HS-27A (cell line): ENCODE measurements around the gene ARL2.
"Not testable (repeated sequence)": the region's sequence is repeated elsewhere in the genome, so short reads cannot be mapped to it uniquely, and the experiment has no call there.

Experiments
- DNase-seq: peaks from one replicate; pipeline ENCODE4 v3.0.0-alpha.2; 2012; ENCODE audit warnings: low read depth, missing footprints

ARL2 gene

GRCh38 chr11:65008016-65008415, 5.9 kb upstream of the ARL2 start:
- DNase-seq, result no peak

DNA sequence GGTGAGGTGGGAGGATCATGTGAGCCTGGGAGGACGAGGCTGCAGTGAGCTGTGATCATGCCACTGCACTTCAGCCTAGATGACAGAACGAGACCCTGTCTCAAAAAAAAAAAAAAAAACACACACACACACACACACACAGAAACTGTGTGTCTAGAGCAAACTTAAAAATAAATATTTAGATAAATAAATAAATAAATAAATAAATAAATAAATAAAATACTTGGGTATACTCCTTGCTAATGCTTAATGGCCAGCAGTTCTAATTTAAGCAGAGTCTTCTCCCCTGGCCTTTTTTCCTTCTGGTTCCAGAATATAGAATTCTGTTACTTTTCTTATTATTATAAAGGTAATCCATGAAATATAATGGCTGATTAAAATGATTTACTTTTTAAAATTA, 5.1 kb upstream of the ARL2 start:
- DNase-seq, result no peak

- DNase-seq, result peak; percentile 79
Measured at GRCh38 chr11:65013130-65013887, 651 bp upstream of the ARL2 start.

GRCh38 chr11:65014726-65015227, 817 bp downstream of the ARL2 start:
- no peak for DNase-seq

GRCh38 chr11:65016705-65017104, 2.7 kb downstream of the ARL2 start:
- DNase-seq, result no peak

DNA sequence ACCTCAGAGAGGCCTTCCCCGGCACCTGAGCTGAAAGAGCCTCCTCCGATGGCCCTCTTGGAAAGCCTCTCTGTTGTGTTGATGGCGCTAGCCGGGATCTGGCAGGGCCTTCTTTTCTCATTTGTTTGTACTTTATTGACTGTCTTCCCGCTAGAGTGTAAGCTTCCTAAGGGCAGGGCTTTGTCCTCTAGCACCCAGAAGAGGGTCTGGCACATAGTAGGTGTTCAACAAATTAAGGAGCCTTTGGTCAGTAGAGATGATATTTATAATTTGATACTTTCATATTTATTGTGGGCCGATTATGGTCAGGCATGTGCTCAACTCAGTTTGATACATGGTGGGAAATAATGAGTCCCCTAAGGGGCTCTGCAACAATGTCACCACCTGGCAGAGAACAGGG, 4.0 kb downstream of the ARL2 start:
- no peak for DNase-seq

DNA sequence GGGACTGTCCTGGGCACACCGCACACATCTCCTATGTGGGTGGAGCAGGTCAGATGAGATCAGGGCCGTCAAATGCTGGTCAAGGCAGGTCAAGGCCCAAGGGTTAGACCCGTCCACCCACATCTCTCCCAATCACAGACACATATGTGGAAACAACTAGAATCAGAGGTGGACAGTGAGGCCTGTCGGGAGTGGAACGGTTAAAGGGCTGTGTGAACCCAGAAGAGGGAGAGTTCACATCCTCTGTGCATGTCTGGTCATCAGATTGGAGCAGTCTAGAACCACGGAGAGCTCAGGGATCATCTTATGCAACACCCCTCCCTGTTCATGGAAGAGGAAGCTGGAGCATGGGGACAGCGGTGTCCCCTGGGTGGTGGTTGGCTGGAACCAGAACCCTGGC, 5.9 kb downstream of the ARL2 start:
- no peak for DNase-seq

DNA sequence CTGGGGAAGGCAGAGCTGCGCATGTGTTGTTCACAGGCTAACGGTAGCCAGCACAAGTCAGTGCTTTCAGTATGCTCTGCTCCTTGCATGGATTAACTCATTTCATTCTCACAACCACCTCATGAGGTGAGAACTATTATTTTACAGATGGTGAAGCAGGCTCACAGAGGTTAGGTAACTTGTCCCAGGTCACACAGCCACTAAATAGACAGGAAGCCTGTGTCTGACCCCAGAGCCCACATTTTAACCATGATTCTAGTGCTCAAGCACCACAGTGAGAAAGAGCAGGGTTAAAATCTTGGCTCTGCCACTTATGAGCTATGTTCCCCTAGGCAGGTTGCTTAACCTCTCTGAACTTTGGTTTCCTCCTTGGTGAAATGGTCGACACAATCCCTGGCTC, 7.0 kb downstream of the ARL2 start:
- DNase-seq, result no peak

DNA sequence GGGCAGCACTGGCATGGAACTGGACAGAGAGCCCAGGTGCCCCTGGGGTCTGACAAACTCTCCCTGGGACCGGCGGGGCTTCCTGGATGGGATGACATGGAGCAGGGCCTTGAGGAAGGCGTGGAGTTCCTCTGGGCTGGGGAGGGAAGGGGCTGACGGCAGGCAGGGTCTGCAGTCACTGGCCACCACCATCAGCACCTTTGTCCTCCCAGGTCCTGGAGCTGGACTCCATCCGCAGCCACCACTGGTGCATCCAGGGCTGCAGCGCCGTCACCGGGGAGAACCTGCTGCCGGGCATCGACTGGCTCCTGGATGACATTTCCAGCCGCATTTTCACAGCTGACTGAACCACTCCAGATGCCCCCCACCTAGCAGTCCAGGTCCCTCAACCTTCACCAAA, 7.5 kb downstream of the ARL2 start:
- DNase-seq, result no peak

DNA sequence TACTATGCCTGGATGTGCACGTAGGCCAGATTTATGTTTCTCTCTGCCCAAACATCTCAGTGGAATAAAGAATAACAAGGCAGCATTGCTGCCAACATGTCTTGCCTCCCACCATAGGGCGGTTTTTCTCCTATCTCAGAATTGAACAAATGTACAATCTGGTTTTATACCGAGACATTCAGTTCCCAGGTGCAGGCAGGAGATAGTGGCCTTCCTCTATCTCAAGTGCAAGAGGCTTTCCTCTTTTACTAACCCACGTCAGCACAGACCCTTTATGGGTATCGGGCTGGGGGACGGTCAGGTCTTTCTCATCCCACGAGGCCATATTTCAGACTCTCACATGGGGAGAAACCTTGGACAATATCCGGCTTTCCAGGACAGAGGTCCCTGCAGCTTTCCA, 9.5 kb downstream of the ARL2 start:
- DNase-seq, result not testable (repeated sequence)

- DNase-seq, result no peak
Measured at GRCh38 chr11:65026810-65027209, 12.8 kb downstream of the ARL2 start.

DNA sequence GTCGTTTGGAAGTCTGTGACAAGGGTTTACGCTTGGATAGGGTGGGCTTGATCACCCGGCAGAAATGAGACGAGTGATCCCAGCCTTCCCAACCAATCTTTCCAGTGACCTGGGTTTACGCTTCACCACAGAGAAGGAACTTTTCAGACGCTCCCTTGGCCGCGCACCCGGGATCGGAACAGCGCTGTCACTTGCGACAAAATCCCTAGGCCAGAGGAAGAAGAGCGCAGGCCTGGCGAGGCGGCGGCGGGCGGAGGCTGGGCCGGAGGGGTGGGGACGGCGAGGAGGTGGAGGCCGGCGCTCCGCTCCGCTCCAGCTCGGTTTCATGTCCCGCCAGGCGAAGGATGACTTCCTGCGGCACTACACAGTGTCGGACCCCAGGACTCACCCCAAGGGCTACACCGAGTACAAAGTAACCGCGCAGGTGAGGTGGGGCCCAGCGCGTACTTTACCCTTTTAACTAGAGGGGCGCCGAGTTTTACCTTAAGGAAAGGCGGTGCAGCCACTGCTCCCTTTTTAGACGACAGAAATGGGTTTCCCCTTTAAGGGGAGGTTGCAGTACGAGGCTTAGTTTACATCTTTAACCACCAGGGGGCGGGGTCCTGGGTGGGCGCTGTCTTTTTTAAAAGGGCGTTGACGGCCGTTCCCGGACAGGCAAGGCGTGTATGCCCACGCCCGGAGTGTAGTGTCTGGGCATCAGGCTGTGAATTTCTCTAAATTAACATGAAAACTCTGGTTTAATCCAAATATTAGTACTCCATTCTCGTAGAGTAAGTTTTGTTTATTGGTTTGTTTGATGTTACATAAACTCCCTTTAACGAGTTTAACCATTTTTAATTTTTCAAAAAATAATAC, 13.5 kb downstream of the ARL2 start, which contains the start of gene SNX15:
TSS of gene SNX15 (plus strand) at position 227 of the 855 bp plus-strand sequence. CDS start at position 326, 99 bp downstream.
- peak; percentile 98 for DNase-seq

DNA sequence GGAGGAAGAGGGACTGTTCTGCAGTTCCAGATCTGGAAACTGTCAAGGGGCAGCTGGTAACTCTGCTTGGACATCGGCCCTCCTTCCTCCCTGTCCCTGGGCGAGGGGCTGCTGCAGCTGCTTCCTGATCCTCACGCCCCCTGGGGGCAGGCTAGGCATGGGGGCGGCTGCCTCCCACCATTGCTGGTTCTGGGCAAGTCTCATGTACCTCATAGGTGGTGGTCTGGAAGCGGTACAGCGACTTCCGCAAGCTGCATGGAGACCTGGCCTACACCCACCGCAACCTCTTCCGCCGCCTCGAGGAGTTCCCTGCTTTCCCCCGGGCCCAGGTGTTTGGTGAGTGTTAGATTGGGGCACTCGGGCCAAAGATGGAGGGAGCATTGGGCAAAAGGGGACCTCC, 18.3 kb downstream of the ARL2 start:
- no peak for DNase-seq

DNA sequence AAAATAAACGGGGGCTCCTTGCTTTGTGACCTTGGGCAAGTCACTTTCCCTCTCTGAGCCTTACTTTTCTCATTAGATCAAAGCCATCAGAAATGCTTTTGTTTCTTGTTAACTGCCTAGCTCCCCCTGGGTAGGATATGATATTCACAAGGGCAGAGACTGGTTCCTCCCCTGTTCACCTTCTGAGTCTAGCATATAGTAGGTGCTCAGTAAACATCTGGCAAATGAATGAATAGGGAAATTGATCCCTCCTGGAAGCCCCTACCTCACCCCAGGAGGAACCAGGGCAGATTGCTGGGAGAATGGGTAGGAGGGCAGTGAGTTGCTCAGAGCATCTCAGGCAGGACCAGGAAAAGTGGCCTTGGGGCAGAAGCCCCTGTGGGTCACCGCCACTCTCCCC, 20.5 kb downstream of the ARL2 start:
- no peak for DNase-seq

DNA sequence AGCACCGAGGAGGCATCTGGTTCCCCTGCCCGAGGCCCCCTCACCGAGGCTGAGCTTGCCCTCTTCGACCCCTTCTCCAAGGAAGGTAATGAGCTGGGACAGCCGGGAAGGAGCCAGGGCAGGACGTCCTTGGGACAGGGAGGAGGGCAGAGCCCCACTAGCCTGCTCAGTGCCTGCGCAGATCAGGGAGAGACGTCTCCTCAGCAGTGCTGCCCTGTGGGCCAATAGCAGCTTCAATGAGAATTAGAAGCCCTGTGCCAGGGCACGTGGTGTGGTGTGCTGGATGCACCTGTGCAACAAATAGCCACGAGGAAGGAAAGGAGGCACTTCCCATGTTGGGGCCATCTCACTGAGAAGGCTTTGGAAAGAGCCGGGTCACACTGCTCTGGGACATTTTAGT, 21.6 kb downstream of the ARL2 start:
- no peak for DNase-seq

DNA sequence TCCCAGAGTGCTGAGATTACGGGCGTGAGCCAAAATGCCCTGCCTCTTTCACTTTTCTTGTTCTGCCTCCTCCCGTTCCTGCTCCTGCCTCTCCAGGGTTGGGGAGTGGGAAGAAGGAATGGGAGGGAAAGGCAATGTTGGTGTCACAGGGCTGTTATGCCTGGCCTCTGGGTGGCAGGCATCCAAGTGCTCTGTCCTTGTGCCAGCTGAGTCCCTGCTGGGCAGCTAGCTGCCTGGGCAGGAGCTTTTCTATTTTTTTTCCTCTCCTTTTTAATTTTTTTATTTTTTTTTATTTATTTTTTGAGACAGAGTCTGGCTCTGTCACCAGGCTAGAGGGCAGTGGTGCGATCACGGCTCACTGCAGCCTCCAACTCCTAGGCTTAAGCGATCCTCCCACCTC, 23.0 kb downstream of the ARL2 start:
- no peak for DNase-seq

DNA sequence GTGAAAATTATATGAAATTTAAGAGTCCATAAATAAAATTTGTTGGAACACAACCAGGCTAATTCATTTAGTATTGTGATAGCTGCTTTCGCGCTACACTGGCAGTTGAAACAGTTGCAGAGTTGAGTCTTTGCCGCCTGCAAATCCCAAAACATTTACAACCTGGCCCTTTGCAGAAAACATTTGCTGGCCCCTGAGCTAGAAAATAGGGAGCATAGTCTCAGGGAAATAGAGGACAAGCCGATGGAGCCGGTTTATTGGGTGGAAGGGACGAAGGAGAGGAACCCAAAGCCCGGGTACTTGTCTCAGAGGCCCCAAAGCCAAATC, 26.5 kb downstream of the ARL2 start:
- DNase-seq, result no peak

GRCh38 chr11:65040847-65041622, 27.1 kb downstream of the ARL2 start, which contains the start of gene SAC3D1:
Gene SAC3D1, plus strand, starts transcription at chr11:65041210. Its CDS starts 83 bp downstream, at chr11:65041293.
- peak; percentile 91 for DNase-seq

DNA sequence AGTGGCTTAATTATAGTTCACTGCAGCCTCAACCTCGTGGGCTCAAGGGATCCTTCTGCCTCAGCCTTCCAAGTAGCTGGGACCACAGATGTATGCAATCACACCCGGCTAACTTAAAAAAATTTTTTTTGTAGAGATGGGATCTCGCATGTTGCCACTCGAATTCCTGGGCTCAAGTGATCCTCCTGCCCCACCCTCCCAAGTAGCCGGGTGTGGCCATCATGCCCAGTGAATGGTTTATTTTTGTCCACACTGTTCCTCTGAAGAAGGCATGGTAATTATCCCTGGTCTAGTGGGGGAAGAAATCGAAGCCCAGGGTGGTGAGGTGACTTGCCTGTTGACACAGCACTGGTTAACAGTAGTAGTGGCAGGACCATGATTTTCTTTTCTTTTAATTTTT, 28.9 kb downstream of the ARL2 start:
- DNase-seq, result no peak

GRCh38 chr11:65043881-65044501, 30.0 kb downstream of the ARL2 start:
- DNase-seq, result no peak

DNA sequence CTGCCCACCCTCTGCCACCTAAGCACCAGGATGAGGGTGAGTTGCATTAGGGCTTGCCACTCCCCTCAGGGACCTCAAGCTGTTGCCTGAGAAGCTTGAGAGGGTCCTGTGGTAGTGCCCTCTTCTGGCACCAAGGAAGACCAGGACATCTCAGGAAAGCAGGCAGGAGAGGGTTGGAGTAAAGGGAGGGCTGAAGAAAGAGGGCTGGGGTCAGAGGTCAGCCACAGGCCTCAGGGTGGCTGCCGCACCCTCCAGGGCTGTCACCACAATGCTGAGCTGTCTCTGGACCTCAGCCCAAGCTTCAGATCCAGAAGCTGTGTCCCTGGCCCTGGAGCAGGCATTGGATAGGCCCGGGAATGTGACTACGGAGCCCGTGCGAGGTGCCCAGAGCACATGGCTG, 31.1 kb downstream of the ARL2 start:
- DNase-seq, result no peak

DNA sequence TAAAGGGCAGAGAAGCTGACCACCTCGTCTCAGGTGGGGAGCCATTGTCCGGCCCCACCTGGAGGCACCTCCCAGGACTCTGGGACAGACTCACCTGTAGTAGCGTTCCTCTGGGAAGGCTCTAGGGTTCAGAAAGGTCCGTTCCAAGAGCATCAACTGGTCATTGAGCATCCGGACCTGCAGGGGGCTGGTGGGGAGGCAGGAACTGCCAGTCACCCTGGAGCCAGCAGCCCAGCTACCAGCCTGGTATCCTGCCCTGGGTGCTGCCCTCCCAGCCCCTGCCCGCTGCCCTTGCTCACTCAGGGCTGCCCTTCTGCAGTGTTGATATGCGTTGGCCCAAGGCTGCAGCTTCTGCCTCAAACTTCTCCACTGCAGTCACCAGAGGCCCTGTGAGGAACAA, 31.8 kb downstream of the ARL2 start:
- no peak for DNase-seq
